Omental fat pad (tissue), 4 donors: ENCODE data around the gene SERPINB6. TPM values are rescaled to one million over a fixed set of nuclear protein-coding genes. Genes with fewer than 3 reads are reported as not detected.
A peak's percentile ranks its signal among the peaks of the same experiment; 100 is the strongest.

Experiments
- ATAC-seq: fragments of 150-250 bp; one replicate; pipeline ENCODE4 v1.9.1; 2016; ENCODE audit warnings: mild to moderate bottlenecking, moderate library complexity; ENCODE audit not compliant: low FRiP score
- DNase-seq: peaks from one replicate; pipeline ENCODE4 v3.0.0-alpha.2; 2019; ENCODE audit warnings: low spot score
- CTCF ChIP-seq, 3 donors: fragments of 450-650 bp; IDR thresholded peaks; one replicate each; pipeline ENCODE4 v1.5.1; 2016 to 2017; ENCODE audit warnings: antibody characterized with exemption in 3 of 3, mild to moderate bottlenecking in 3 of 3, moderate library complexity in 2 of 3
- total RNA-seq, 4 donors: library from RNA; depleted of rRNA; stranded (reverse); fragments of >200 nt; gene quantifications; one replicate each; pipeline ENCODE4 v1.1.0, GENCODE V29; 2016

SERPINB6 gene
- total RNA-seq, 4 donors from 2014 or later = 134 to 197 (median 158) TPM

GRCh38 chr6:2982426-2983117 lies 11.2 kb upstream of the SERPINB6 start:
- TF ChIP-seq CTCF (IDR thresholded peaks at IDR 0.05) = no peak
- ATAC-seq (no peak), DNase-seq (no peak)

GRCh38 chr6:2980465-2980855 lies 9.1 kb upstream of the SERPINB6 start:
- TF ChIP-seq CTCF (IDR thresholded peaks at IDR 0.05) = no peak
- ATAC-seq (no peak), DNase-seq (no peak)

GRCh38 chr6:2979819-2980464 lies 8.6 kb upstream of the SERPINB6 start:
- ATAC-seq = peak; percentile 64
- no peak for DNase-seq
- no peak for TF ChIP-seq CTCF (IDR thresholded peaks at IDR 0.05)

- TF ChIP-seq CTCF (IDR thresholded peaks at IDR 0.05) = no peak
- DNase-seq = no peak
- no peak for ATAC-seq
Observed at GRCh38 chr6:2978923-2979322, 7.6 kb upstream of the SERPINB6 start.

- DNase-seq = no peak
Observed at GRCh38 chr6:2977799-2978590, 6.6 kb upstream of the SERPINB6 start.

GRCh38 chr6:2977290-2977689 lies 5.9 kb upstream of the SERPINB6 start:
- no peak for DNase-seq
- TF ChIP-seq CTCF (IDR thresholded peaks at IDR 0.05) = no peak
- no peak for ATAC-seq

More at GRCh38 chr6:2977799-2978590, 6.6 kb upstream of the SERPINB6 start:
- TF ChIP-seq CTCF (IDR thresholded peaks at IDR 0.05) = no peak
- no peak for ATAC-seq
